GM13976 (cell line): ENCODE measurements around the gene RBM15B.

ENCODE experiments used
- DNase-seq: peaks from one replicate; pipeline ENCODE4 v3.0.0; 2012; ENCODE audit warnings: low spot score
- CTCF ChIP-seq: IDR thresholded peaks from 2 replicates; pipeline ENCODE4 v1.5.1; 2012; ENCODE audit warnings: borderline replicate concordance, mild to moderate bottlenecking; ENCODE audit not compliant: insufficient read depth; ENCODE audit errors: extremely low read depth, missing control alignments, control extremely low read depth
- in situ Hi-C: fragments of 300-500 bp; cut with MboI; formaldehyde crosslinking; loops from one replicate; pipeline ENCODE4 v1.12.0; 2022; ENCODE audit warnings: low sequenced_read_pairs, mixed read lengths, inconsistent platforms; ENCODE audit not compliant: unreplicated experiment

The RBM15B gene

GRCh38 chr3:51436998-51437639 is 46.0 kb downstream of the RBM15B start:
- in situ Hi-C loops: no loop called here

GRCh38 chr3:51441282-51442030 is 50.4 kb downstream of the RBM15B start:
- in situ Hi-C loops: no loop called here
- no peak for TF ChIP-seq CTCF
- no peak for DNase-seq

More at GRCh38 chr3:51436998-51437639, 46.0 kb downstream of the RBM15B start:
- no peak for DNase-seq
- TF ChIP-seq CTCF: no peak

- DNase-seq: no peak
- in situ Hi-C loops: no loop called here
- TF ChIP-seq CTCF: no peak
These were observed 54.6 kb downstream of the RBM15B start for GRCh38 chr3:51445544-51446280.
